HG02973 (cell line): ENCODE results near the gene TSC1.

Source experiments
- ATAC-seq: cut with Tn5 transposase; IDR thresholded peaks from one replicate; pipeline ENCODE4 v1.9.1; 2021; ENCODE audit warnings: moderate library complexity; ENCODE audit not compliant: unreplicated experiment

Gene TSC1

DNA sequence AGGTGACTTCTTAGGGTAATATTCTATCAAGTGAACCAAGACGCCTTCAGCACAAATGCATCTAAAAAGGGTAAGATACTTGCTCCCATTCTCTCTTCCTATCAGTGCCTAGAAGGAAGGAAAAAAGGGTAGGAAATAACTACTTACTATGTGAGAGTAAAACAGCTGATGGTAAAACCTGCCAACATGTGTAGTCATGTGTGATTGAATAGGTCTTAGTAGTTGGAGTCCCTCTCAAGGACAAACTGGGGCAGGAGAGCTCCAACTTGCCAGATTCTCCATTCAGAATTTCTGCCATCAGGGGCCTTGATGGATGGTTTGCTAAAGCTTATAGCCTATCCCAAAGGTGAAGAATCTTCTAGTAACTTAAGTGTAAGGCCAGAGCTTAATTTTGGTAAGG is 5.2 kb downstream of the TSC1 start:
- ATAC-seq: no peak

GRCh38 chr9:132937463-132937901 is 6.9 kb downstream of the TSC1 start:
- ATAC-seq: no peak

DNA sequence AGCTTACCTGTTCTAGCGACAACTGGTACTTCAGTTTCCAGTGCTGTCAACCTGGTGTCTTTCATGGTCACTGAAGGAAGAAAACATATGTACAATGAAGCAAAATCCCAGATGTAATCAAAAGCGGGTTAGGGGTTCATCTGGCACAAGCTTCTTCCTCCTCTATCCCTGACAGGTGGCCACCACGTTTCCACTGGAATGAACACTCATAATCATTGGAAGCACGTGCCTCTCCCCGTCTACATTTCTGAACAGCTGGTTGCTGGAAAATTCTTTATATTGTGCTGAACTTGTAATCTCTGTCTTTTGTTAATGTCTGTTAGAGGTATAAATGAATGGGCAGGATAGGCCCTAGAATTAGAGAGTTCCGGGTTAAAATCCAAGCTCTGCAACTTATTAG is 9.4 kb downstream of the TSC1 start:
- no peak for ATAC-seq

- no peak for ATAC-seq
These were observed 13.2 kb downstream of the TSC1 start for GRCh38 chr9:132931178-132931735.

GRCh38 chr9:132927704-132928103 is 16.7 kb downstream of the TSC1 start:
- no peak for ATAC-seq

DNA sequence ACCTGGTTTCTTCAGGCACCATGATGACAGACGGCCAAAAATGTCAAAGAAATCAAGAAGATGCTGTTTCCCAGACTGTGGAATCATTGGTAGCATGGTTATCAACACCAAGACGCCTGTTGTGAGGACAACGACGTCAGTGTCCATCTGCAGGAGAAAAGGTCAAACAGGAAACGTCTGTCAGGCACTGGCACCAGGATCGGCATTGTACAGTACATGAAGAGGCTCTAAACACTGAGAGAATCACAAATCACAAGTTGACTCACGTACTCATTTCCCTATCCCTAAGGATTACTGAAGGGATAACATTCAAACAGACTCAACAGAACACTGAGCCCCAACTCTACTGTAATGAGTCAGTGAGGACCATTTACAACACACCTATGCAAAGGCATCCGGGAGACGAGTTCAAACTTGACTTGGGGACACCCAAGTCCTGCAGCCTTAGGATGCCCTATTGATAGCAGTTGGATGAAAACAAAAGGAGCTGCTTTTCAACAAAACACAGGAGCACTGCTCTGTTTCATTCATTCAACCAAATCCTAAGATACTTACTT is 21.0 kb downstream of the TSC1 start:
- no peak for ATAC-seq

DNA sequence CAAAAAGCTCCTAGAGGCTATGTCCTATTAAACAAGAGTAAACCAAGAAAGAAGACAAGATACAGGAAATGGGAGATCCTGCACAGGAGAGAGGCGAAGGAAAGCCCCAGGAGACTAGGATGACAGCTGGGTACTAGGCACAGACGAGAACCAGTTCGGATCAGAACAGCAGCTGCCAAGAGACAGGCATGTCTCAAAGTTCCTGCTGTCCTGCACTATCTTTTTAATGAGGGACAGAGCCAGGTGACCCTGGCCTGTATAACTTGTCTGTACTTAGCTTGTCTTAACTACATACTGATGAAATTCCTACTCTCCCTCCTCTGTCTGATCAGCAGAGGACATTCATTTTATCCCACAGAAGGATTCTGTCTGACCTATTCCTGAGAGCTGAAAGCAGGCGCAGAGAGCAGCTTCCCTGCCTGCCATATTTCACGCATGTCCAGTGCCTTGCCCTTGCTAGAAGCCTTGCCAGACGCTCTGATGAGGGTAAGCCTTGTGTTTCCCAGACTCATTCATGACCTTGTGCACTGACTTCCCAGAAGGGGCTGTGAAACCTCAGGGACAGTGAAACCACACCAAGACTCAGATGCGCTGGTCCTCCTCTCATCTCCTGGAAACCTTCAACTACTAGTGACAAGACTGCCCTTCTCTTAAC is 24.7 kb downstream of the TSC1 start:
- no peak for ATAC-seq

GRCh38 chr9:132914924-132915323 is 29.5 kb downstream of the TSC1 start:
- no peak for ATAC-seq

DNA sequence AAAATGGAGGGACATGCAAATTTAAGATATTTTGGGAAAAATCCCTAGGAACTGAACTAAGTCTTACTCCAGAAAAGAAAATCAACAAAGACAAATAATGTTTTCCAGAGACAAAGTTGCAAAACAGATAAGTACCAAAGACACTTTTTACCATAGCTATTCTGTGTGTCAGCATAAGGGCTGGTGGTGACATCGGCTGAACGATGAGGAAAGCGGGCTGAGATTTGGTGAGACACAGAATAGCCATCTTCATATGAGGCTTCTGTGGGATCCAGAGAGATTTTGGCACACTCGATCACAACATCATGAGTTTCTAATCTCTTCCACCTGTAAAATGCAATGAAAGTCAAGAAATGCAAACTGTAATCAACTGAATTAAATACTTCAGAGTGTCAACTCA is 32.3 kb downstream of the TSC1 start:
- no peak for ATAC-seq

GRCh38 chr9:132910376-132910775 is 34.0 kb downstream of the TSC1 start:
- no peak for ATAC-seq

GRCh38 chr9:132909311-132909710 is 35.1 kb downstream of the TSC1 start:
- ATAC-seq: no peak

DNA sequence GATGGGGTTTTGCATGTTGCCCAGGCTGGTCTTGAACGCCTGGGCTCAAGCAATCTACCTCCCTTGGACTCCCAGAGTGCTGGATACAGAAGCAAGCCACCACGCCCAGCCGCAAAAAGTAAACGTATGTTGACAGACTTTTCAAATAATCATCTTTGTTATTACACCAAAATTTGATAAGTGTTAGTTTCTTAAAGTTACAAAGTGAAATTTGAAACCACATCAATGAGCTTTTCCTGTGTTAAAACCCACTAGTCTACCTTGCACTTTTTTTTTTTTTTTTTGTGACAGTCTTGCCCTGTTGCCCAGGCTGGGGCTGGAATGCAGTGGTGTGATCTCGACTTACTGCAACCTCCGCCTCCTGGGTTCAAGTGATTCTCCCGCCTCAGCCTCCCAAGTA is 35.8 kb downstream of the TSC1 start:
- no peak for ATAC-seq

- ATAC-seq: no peak
These were observed 38.7 kb downstream of the TSC1 start for GRCh38 chr9:132905726-132906125.

DNA sequence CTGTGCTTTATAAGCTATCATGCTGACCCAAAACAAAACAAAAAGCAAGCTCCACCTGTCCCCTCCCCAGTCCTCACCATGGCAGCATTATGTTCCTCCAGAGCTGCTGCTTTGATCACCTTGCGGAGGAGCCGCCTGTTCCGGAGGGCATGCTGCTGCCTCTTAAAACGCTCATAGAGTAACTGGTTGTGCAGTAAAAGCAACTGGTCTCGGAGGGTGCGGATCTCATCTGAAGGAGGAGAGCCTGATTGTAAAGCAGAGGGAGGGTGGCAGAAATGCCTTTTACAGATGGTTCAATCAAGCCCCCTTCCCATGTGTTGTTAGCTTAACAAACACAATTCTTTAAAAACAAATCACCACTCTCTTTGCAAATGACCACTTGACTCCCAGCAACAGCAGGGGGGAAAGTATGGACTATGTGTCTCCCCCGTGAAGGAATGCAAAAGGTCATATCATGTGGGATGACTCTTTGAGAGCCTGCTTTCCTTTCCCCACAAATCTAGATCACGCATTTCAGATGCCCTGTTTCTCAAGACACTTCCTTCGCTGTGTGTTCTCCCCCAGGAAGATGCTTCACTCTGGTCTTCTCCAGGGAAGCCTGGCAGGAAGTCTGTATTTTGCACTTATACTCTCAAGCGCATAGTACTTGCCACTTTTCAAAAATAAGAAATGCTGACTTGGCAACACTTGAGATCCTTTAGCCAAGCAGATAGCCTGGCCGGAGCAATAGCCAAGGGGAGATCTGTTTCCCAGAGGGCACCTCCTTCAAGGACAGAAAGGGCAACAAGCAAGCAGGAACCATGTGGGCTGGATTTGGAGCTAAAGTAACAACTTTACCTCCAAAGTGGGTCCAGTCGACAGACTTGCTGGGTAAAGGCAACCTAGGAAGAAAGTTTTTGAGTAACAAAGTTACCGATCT is 40.6 kb downstream of the TSC1 start:
- no peak for ATAC-seq

- ATAC-seq: peak; percentile 76
These were observed 42.3 kb downstream of the TSC1 start for GRCh38 chr9:132901858-132902831.

- no peak for ATAC-seq
These were observed 46.4 kb downstream of the TSC1 start for GRCh38 chr9:132898051-132898450.

DNA sequence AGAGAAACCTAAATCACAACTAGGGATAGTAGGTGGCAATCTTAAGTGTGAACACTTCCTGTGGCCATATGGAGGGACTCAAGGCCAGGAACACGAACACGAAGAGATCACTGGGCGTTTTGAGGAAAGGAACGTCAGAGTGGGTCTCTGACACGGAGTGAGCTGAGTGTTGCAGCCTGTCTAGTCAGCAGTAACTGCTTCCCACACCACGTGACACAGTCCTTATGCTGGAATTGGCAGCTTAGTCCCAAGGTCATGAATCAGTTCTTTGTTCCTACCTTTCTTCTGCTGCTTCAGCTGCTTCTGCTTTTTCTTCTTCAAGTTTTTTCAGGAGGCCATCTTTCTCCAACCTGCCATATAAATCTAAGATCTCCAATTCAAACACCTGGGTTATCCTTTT is 47.5 kb downstream of the TSC1 start:
- no peak for ATAC-seq

- ATAC-seq: no peak
These were observed 48.2 kb downstream of the TSC1 start for GRCh38 chr9:132896264-132896663.

DNA sequence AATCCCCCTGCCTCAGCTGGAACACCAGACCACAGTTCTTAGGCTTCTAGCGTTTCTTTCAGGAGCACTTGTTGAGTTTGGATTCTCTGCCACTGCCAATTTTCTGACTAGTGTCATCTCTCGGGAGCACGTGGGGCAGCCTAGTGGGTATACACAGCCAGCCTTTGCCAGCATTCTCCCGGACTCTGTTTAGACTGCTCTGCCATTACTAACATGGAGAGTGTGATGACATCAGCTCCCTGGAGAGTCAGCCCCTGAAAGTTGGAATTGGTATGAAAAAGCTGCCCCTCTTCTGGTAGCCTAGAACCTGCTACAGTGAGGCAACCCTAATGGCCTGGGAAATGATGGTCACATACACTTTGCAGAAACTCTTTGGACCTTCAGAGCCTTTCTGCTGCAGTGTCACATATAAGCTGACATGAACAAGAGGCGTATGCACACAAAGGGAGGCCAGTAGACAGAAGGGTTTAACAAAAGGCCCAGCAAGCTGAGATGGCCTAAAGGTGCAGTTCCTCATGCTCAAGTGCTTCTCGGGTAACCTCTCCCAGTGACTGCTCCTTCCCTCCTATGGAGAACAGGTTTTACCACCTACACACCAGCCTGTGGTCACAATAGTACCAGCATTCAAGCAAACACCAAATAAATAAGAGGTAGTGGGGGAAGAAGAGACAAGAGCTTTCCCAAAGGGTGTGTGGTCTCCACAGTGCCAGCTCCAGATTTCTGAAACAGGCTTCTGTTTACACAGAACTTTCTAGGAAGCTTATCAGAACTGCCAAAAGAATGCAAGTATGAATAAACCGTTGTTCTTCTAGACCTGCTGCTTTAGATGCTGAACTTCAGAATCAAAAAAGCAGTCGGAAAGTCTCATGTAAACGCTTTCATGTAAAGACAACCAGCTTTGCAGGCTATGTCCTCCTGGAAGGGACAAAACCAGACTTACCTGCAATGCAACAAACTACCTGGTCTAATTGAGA is 49.3 kb downstream of the TSC1 start:
- no peak for ATAC-seq
